Measurements from ENCODE around the gene CBFA2T3.

CBFA2T3 gene

DNA sequence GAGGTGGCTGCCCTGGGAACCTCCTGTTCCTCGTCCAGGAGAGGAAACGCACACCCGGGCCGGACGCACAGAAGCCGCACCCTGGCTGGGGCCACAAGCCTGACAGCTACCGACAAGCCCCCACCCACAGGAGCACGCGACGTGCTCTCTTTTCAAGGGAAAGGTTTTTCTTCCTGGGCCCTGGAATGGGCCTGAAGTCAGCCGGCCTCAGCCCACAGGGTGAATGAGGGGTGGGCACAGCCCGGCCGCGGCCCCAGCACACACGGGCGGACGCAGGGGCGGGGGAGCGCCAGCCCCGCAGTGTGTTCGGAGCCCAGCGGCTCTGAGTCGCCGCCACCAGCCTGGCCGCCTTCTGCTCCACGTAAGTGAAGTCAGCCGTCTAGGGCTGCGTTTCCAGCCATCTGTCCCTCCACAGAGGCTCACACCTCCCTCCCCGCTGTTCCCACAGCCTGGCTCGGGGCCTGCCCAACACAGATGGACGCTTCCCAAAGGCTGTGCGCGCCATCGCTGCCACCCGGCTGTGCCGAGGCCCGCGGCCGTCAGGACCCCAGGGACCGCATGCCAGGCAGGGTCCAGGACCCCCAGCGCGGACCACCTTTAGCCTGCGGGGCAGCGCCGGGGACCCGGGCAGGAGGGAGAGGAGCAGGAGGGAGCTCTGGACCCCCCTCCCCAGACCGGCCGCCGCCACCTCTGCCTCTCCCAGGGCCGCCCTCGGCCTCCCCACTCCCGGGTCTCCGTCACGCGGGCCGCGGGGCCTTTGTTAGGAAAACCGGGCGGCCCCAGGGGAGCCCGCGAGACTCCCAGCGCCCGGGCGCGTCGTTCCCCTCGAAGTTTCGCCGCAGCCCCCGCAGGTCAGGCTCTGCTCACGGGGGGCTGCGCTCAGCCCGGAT, 36.8 kb downstream of the CBFA2T3 start:
- POLR2A ChIA-PET = no interaction called here
- CTCF ChIA-PET = no interaction called here
- Histone ChIP-seq H3K9me3 (ENCODE audit: control insufficient read depth, insufficient read depth, low read depth, low read length) (no peaks in the 10 kb centered on the region), H3K4me3 (ENCODE audit: low read depth, low read length) (peak overlapping the region; percentile 24; the same call in 1 of the 2 replicates), H3K27ac (ENCODE audit: extremely low read depth, low read depth, low read length) (no peak overlapping the region; the same call in 1 of the 2 replicates), H3K36me3 (ENCODE audit: control insufficient read depth in 2 of 2, insufficient read depth in 1 of 2, low read length in 2 of 2) (no peaks in the 10 kb centered on the region), H3K4me1 (ENCODE audit: control insufficient read depth, insufficient read depth, low read length) (0 out of 2 replicates have a peak, but pooled peaks cover 3% of the 10 kb centered on the region)
- TF ChIP-seq, protein P1, sequence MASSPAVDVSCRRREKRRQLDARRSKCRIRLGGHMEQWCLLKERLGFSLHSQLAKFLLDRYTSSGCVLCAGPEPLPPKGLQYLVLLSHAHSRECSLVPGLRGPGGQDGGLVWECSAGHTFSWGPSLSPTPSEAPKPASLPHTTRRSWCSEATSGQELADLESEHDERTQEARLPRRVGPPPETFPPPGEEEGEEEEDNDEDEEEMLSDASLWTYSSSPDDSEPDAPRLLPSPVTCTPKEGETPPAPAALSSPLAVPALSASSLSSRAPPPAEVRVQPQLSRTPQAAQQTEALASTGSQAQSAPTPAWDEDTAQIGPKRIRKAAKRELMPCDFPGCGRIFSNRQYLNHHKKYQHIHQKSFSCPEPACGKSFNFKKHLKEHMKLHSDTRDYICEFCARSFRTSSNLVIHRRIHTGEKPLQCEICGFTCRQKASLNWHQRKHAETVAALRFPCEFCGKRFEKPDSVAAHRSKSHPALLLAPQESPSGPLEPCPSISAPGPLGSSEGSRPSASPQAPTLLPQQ (tag by site-specific recombination; IDR thresholded peaks at IDR 0.05) = no peak
- no peak for TF ChIP-seq ZNF596 (tag by site-specific recombination; IDR thresholded peaks at IDR 0.05)
- no peak for TF ChIP-seq SCRT2 (tag by site-specific recombination; IDR thresholded peaks at IDR 0.05)
- peak; percentile 27; the same call in 1 of the 2 replicates for TF ChIP-seq ZFHX2 (tag by site-specific recombination; conservative IDR thresholded peaks at IDR 0.05)
- no peak for TF ChIP-seq ZNF354C (tag by site-specific recombination; IDR thresholded peaks at IDR 0.05; ENCODE audit: borderline replicate concordance, low read depth)
- TF ChIP-seq ZNF510 (tag by site-specific recombination; IDR thresholded peaks at IDR 0.05; ENCODE audit: insufficient replicate concordance) = no peak
- 0 out of 2 replicates have a peak, but pooled peaks have one; percentile 60 for TF ChIP-seq HOXC10 (CRISPR knock-in tag; IDR thresholded peaks at IDR 0.05)
- TF ChIP-seq ZNF274 (IDR thresholded peaks at IDR 0.05; ENCODE audit: low read length) = no peak
- no peak for TF ChIP-seq ZNF274 (tag by site-specific recombination; IDR thresholded peaks at IDR 0.05; ENCODE audit: borderline replicate concordance)
- TF ChIP-seq ZNF558 (tag by site-specific recombination; IDR thresholded peaks at IDR 0.05) = no peak
- no peak for TF ChIP-seq ZNF132 (tag by site-specific recombination; IDR thresholded peaks at IDR 0.05; ENCODE audit: borderline replicate concordance)
- TF ChIP-seq ZNF335 (tag by site-specific recombination; conservative IDR thresholded peaks at IDR 0.05) = peak; percentile 53
- TF ChIP-seq ZNF341 (tag by site-specific recombination; IDR thresholded peaks at IDR 0.05; ENCODE audit: low read depth) = peak; percentile 56
- TF ChIP-seq ZNF138 (tag by site-specific recombination; IDR thresholded peaks at IDR 0.05; ENCODE audit: borderline replicate concordance) = no peak
- TF ChIP-seq ZNF791 (tag by site-specific recombination; IDR thresholded peaks at IDR 0.05) = no peak

DNA sequence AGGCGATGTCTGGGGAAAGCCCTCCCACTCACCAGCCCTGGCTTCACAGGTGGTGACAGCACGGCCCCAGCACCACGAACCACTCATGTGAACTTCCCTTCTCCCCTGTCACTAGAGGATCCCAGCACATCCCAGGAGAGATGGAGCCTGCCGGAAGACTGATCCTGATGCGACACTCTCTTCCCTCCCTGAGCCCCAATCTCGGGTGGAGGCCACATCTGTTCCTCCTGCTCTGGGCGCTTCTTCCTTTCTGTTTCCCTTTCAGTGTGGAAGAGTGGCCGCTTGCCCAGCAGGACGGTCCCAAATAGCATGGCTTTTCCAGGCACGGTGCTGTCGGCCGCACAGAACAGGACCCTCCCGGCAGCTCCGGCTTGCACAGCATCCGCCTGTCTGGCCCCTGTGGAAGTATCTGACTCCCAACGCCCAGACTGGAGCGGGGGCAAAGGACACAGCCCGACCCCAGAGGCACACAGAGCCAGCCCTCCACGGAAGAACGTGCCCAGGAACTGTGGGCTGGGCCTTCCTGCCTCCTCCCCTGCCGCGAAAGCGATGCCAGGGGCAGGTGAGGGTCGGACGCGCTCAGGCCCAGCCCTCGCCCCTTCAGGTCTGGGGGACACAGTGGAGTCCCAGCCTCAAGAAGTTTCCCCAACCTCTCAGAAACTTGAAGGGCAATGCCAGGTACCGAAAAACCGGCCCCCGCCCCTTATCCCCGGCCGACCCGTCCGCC, 37.6 kb downstream of the CBFA2T3 start:
- ChIA-PET CTCF (no interaction called here), POLR2A (no interaction called here)
- no peaks in the 10 kb centered on the region for H3K9me3 ChIP-seq (ENCODE audit: control insufficient read depth, insufficient read depth, low read depth, low read length)
- no peak overlapping the region for H3K27ac ChIP-seq (ENCODE audit: extremely low read depth, low read depth, low read length)
- H3K36me3 ChIP-seq (ENCODE audit: control insufficient read depth in 2 of 2, insufficient read depth in 1 of 2, low read length in 2 of 2) = no peaks in the 10 kb centered on the region
- no peaks in the 10 kb centered on the region for H3K4me1 ChIP-seq (ENCODE audit: control insufficient read depth, insufficient read depth, low read length)
- H3K4me3 ChIP-seq (ENCODE audit: low read depth, low read length) = no peak overlapping the region
- TF ChIP-seq ZNF626 (tag by site-specific recombination; IDR thresholded peaks at IDR 0.05) (no peak), ZNF274 (IDR thresholded peaks at IDR 0.05; ENCODE audit: low read length) (no peak), ZNF274 (tag by site-specific recombination; IDR thresholded peaks at IDR 0.05; ENCODE audit: borderline replicate concordance) (no peak), ZNF202 (tag by site-specific recombination; IDR thresholded peaks at IDR 0.05; ENCODE audit: borderline replicate concordance) (no peak), ZNF555 (tag by site-specific recombination; conservative IDR thresholded peaks at IDR 0.05) (no peak), ZNF121 (tag by site-specific recombination; IDR thresholded peaks at IDR 0.05) (no peak), PRDM1 (tag by site-specific recombination; IDR thresholded peaks at IDR 0.05) (no peak), ZNF514 (tag by site-specific recombination; IDR thresholded peaks at IDR 0.05) (no peak)
- TF ChIP-seq, protein P2, sequence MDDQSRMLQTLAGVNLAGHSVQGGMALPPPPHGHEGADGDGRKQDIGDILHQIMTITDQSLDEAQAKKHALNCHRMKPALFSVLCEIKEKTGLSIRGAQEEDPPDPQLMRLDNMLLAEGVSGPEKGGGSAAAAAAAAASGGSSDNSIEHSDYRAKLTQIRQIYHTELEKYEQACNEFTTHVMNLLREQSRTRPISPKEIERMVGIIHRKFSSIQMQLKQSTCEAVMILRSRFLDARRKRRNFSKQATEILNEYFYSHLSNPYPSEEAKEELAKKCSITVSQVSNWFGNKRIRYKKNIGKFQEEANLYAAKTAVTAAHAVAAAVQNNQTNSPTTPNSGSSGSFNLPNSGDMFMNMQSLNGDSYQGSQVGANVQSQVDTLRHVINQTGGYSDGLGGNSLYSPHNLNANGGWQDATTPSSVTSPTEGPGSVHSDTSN (CRISPR knock-in tag; IDR thresholded peaks at IDR 0.05) = no peak
- TF ChIP-seq, protein P3, sequence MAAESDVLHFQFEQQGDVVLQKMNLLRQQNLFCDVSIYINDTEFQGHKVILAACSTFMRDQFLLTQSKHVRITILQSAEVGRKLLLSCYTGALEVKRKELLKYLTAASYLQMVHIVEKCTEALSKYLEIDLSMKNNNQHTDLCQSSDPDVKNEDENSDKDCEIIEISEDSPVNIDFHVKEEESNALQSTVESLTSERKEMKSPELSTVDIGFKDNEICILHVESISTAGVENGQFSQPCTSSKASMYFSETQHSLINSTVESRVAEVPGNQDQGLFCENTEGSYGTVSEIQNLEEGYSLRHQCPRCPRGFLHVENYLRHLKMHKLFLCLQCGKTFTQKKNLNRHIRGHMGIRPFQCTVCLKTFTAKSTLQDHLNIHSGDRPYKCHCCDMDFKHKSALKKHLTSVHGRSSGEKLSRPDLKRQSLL (tag by site-specific recombination; IDR thresholded peaks at IDR 0.05) = no peak
- TF ChIP-seq, protein P4, sequence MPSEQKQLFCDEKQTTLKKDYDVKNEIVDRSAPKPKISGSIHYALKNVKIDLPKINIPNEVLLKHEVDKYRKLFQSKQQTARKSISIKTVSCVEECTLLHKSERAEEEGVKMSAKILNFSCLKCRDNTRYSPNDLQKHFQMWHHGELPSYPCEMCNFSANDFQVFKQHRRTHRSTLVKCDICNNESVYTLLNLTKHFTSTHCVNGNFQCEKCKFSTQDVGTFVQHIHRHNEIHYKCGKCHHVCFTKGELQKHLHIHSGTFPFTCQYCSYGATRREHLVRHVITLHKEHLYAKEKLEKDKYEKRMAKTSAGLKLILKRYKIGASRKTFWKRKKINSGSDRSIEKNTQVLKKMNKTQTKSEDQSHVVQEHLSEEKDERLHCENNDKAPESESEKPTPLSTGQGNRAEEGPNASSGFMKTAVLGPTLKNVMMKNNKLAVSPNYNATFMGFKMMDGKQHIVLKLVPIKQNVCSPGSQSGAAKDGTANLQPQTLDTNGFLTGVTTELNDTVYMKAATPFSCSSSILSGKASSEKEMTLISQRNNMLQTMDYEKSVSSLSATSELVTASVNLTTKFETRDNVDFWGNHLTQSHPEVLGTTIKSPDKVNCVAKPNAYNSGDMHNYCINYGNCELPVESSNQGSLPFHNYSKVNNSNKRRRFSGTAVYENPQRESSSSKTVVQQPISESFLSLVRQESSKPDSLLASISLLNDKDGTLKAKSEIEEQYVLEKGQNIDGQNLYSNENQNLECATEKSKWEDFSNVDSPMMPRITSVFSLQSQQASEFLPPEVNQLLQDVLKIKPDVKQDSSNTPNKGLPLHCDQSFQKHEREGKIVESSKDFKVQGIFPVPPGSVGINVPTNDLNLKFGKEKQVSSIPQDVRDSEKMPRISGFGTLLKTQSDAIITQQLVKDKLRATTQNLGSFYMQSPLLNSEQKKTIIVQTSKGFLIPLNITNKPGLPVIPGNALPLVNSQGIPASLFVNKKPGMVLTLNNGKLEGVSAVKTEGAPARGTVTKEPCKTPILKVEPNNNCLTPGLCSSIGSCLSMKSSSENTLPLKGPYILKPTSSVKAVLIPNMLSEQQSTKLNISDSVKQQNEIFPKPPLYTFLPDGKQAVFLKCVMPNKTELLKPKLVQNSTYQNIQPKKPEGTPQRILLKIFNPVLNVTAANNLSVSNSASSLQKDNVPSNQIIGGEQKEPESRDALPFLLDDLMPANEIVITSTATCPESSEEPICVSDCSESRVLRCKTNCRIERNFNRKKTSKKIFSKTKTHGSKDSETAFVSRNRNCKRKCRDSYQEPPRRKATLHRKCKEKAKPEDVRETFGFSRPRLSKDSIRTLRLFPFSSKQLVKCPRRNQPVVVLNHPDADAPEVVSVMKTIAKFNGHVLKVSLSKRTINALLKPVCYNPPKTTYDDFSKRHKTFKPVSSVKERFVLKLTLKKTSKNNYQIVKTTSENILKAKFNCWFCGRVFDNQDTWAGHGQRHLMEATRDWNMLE (tag by site-specific recombination; conservative IDR thresholded peaks at IDR 0.05; ENCODE audit: low read depth) = no peak

All from HEK293 (cell line).